Activated CD4-positive, alpha-beta T cell treated with anti-CD3 and anti-CD28 coated beads, Interleukin-2, amount 50 U/mL, for 48 hours (primary cell): Measurements from ENCODE around the gene C1QTNF9B.
"Not testable (repeated sequence)": the region's sequence is repeated elsewhere in the genome, so short reads cannot be mapped to it uniquely, and the experiment has no call there.

ENCODE experiments used
- DNase-seq, 2 experiments: peaks; one replicate each; pipeline ENCODE4 v3.0.0-alpha.2; 2020

The C1QTNF9B gene

DNA sequence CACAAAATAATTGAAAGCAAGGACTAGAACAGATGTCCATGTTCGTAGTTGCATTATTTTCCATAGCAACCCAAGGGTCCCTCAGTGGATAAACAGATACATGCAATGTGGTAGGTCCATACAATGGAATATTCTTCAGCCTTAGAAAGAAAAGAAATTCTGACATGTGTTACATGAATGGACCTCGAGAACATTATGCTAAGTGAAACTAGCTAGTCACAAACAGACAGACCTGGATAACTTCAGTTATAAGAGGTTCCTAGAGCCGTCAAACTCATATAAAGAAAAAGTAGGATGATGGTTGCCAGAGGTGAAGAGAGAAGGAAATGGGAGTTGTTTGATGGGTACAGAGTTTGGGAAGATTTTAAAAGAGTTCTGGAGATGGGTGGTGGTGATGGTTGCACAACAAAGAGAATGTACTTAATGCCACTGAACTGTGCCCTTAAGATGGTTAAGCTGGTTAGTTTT, at the start of gene C1QTNF9B:
Gene C1QTNF9B, minus strand, starts transcription at position 51 of the 468 bp plus-strand sequence.
- not testable (repeated sequence) for DNase-seq

DNA sequence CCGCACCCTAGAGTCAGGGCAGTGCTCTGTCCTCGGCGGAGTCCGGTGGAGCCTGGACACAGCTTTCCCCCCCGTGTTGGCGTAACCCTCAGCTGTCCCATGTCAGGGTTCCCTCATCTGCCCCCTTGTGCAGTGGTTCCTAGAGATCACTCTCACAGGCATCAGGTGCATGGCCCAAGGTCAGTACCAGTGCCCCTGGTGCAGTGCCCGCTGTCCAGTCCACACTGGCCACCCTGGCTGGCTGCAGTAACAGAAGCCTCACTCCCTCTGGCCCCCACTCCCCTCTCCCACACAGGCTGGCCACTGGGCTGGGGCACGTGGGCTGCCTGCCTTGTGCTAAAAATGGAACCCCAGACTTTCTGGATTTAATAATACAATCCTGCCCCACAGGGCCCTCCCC, 49.6 kb upstream of the C1QTNF9B start:
- DNase-seq, result no peak

DNA sequence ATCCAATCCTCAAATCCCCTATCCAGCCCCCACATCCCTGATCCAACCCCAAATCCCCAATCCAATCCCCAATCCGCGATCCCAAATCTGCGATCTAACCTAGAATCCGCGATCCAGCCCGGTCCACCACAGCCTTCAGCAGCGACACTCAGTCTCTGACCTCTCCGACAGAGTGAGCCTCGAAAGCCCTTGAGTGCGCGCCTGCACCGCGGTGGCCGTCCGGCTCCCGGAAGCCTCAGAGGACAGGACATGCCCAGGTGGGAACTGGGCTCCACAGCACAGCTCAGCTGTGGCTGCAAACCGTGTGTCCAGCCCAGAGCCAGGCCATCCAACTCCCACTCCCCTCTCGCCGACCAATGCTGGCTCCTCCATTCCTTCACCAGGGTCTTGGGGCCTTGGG, 48.8 kb upstream of the C1QTNF9B start:
- DNase-seq, result no peak

DNA sequence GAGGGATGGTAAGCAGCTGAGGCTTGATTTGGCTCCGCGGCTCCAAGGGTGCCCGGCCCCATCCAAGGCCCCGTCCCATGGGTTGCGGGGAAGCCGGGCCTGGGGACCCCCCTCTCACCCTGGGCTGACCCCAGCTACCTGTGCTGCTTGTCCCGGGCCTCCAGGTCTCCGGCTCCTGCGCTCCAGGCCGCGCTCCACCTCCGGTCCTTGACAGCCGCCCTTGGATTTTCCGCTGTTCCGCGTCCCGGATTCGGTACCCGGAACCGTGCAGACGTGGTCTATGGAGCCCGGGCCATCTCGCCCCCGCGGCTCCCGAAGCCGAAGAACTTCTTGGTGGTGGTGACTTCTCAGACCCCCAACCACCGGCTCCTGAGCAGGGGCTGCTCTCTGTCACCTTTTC, 48.3 kb upstream of the C1QTNF9B start:
- DNase-seq, result no peak

DNA sequence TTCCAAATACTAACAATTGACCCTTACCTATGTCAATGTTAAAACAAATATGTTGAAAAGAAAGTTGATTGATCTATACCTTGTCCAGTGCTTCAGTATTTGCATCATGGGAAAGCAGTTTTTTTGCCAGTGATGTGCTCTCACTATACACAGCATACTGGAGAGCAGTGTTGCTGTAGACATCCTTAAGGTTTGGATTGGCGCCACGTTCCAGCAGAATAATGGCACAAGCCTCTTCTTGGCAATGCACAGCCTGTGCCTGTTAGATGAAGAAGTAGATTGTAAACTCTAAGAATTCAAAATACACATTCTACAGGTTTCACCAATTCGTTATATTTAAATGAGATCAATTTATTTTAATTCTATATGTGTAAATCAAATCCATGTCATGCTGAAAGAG, 43.9 kb upstream of the C1QTNF9B start:
- no peak for DNase-seq

DNA sequence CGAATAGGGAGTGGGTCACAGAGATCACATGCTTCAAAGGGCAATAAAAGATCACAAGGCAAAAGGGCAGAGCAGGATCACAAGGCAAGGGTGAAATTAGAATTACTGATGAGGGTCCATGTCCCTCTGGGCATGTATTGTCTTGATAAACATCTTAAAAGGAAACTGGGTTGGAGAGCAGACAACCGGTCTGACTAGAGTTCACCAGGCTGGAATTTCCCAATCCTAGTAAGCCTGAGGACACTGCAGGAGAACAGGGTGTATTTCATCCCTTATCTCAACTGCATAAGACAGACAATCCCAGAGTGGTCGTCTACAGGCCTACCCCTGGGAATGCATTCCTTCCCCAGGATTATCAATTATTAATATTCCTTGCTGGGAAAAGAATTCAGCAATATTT, 42.4 kb upstream of the C1QTNF9B start:
- not testable (repeated sequence) for DNase-seq

DNA sequence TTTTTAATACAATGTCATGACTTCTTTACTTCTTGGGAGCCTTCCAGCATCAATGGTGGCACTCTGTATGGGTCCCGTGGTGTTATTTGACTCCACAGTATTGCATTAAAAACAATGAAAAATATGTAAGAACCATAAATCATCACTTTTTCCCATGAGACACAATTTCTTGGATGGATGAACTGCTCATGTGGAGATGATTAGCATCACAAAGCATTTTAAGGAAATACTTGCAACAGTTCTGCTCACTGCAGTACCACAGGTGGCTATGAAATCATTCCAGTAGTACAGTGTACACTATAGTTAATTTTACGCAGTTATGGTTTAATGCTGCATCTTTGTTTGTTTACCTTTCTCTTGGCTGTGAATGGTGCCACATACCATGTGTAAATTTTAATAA, 37.2 kb upstream of the C1QTNF9B start:
- DNase-seq, result no peak

DNA sequence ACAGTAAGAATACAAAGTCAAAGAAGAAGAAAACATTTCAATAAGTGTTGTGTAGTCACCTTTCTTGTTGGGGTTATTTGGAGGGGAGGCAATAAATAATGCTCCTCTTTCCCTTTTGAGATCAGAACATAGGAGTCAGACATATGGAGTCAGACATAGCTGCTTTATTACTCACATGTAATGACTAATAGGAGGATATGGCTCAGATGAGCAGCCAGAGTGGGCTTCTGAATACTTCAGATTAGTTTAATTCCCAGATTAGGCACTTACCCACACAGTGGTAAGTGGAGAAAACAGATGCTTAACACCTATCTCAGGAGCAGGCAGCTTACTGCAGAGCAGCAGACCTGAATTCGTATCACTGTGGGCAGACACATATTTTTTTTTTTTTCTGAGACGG, 31.7 kb upstream of the C1QTNF9B start:
- DNase-seq, result no peak

DNA sequence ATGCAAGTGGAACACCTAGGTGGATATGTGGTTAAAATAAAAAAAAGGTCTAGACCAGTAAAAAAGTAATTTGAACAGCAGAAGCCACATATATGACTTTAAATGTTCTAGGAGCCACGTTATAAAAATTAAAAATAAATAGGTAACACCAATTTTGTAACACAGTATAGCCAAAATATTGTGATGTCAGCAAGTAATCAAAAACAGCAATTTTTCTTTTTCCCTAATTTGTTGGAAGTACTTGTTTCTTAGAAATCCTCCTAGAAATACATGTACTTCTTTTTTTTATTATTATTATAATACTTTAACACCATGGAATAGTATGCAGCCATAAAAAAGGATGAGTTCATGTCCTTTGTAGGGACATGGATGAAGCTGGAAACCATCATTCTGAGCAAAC, 25.7 kb upstream of the C1QTNF9B start:
- no peak for DNase-seq

DNA sequence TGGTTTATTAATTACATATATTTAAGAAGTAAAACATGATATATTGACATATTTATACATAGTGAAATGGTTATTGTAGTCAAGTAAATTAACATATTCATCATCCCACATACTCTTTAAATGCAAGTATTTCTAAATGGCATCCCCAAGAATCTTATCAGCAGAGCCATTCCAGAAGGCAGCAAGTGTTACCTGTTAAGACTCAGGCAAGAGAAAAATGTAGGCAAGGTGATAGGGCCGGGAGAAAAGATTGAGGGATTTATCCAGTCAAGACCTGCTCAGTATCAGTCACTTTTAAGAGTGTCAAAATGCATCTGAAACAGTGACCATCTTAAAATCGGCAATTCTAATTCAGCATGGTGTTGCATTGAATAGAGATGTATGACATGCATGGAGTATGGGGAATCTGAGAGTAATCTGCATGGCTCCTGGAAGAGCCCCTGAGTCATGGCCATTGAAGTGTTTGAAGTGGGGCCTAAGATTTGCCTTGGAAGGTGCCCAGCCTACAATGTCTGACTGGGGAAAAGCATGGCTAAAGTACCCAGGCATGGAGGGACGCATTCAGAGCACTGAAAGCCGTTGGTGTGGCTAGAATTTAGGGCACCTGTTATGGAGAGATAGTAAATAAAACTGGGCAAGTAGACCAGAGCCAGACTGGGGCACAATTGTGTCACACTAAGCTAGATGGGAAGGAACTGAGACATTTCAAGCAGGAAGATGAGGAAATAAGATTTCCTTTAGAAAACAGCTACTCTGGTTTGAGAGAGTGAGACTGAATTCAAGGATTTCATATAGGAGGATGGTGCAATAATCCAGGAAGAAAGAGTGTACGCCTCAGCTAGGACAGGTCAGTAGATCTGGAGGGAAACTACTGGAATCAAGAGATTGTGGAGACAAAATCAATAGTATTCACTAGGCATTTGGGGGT, 25.0 kb upstream of the C1QTNF9B start:
- DNase-seq, result no peak

DNA sequence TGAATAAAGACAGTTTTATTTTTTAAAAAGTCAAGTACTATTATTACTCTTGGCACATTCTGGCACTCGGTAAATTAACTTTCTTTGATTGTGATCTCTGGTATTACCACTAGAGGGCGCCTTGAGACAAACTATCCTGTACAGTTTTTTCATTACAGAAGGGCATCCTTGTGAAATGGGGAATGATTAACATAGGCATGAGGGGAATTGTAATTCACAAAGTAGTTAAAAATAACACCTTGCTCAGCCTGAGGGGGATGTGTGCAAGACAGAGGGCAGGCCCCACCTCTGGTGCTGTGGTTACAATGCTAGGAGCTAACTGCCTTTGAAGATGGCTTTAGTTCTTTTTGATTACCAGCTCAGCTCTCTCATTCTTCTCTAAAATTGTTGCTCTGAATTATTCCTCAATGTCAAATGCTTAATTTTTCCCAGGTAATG, 24.2 kb upstream of the C1QTNF9B start:
- no peak for DNase-seq

DNA sequence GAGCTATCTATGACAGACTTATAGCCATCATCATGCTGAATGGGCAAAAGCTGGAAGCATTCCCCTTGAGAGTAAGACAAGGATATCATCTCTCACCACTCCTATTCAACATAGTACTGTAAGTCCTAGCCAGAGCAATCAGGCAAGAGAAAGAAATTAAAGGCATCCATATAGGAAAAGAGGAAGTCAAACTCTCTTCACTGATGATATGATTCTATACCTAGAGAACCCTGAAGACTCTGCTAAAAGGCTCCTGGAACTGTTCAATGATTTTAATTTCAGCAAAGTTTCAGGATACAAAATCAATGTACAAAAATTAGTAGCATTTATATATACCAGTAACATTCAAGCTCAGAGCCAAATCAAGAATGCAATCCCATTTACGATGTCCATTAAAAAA, 21.7 kb upstream of the C1QTNF9B start:
- no peak for DNase-seq

DNA sequence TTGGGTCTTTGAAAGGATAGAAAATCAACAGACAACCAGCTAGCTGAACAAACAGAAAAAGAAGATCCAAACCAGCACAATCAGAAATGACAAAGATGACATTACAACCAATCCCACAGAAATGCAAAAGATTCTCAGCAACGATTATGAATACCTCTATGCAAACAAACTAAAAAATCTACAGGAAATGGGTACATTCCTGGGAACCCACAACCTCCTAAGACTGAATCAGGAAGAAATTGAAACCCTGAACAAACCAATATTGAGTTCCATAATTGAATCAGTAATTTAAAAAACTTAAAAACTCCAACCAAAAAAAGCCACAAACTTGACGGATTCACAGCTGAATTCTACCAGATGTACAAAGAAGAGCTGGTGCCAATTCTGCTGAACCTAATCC, 20.9 kb upstream of the C1QTNF9B start:
- no peak for DNase-seq

DNA sequence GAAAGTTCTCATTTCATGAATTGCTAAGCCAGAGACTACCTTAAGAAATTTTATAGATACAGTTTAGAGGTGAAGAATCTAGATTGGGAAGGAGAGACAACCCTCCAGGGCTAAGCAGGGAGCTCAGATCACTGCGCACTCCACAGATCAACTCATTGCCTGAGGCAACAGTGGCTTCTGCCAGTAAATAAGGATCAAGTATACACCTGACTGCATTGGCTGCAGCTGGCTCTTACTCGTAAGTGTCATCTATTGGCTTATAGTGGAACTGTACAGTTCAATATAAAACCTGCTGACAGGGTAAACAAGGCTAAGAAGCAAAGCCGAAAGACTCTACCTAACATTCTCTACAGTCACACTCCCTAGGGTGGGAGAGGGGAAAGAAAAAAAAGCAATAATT, 18.0 kb upstream of the C1QTNF9B start:
- no peak for DNase-seq

DNA sequence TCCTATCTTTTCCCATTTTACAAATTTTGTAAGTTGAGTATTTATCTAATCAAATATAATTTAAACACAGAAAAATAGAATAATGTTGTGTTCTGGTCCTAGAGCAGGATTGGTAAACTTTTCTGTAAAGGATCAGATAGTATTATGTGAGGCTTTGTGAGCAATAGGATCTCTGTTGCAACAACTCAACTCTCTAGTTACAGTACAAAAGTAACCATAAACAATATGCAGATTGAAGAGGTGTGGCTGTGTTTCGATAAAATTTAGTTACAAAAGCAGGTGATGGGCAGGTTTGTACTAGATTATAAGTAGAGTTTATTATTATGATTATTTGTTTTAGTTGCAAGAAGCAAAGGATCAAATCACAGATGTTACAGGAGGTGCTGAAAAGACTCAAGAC, 15.2 kb upstream of the C1QTNF9B start:
- DNase-seq, result no peak

DNA sequence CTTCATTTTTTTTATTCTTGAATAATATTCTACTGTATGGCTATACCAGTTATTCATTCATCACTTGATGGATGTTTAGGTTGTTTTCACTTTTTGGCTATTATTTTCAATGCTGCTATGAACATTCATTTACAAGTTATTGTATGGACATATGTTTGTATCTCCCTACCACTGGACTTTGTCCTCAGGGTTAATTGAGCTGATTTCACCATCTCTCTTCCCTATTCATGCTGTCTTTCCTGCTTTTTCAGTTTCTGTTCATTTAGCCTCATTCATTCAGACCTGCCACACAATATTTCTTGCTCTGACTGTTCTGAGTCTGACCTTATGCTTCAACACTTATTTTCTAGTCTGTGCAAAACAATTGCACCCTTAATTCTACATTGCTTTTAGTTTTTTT, 12.3 kb upstream of the C1QTNF9B start:
- DNase-seq, result no peak

DNA sequence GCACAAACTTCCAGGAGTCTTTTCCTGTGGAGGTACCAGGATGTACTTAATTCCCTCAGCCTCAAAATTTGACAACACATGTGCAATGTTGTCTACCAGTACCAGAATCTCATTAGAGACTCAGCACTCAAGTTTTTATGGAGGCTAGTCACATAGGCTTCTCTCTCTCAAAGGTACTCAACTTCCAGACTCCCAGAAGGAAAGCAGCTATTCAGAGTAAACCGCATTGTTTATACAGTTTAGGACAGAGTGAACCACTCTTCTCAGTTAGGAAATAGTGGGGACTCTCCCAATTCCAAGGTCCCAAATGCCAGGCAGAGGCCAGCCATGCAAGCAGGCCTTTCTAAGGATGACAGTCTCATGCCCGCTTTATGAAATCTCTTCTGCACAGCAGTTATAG, 8.5 kb upstream of the C1QTNF9B start:
- no peak for DNase-seq

DNA sequence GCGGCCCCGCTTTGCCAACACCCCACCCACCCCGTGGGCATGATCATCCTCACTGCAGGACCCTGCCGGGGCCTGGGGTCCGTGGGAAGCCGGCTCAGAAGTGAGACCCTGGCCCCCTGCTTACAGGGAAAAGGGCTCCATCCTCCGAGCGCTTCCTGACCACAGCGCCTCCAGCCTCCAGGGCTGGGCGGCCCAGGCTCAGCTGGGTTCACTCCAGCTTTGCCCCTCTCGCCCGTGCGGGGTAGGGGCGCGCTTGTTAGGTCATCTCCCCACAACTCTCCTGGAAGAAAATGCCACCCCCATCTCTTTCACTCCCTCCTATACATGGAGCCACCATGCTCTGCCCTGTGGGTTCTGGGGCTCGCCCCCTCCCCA, 6.6 kb upstream of the C1QTNF9B start:
- no peak for DNase-seq

DNA sequence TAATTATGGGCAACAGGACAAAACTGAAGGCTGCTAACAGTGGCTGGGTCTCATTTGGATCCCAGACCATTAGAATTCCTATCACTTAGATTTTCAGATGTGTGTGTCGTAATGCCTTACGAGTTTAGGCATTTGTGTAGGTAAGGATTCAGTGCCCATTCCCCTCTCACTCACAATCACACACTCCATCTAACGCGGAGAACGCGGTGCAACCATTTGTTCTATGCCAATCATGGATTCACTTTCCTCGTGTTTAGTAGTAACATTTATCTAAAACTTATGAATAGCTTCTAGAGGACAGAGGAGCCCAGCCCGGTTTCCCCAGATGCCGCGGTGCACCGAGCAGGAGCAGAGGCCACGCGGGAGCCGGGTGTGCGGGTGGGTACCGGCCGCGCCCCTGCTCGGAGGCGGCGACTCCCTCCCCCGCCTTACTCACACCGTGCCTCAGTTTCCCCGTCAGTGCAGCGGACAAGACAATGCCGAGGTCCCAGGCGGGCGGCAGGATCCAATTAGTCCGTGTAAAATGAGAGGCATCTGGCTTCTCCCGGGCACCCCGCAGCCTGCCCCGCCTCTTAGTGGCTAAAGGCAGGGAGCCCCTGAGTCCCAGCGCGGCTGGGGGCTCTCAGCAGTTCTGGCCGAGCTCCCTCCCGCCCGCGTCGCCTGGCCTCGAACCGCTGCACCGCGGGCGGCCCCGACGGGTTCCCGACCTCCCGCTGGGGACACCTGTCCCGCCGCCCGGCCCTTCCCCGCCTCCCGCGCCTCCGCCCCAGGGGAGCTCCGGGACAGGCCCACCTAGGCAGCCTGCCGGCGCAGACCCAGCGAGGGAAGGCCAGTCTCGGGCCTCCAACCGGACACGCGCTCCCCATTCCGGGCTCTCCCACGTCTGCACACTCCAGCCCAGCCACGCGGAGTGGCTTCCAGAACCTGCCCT, 5.9 kb upstream of the C1QTNF9B start:
- no peak for DNase-seq

DNA sequence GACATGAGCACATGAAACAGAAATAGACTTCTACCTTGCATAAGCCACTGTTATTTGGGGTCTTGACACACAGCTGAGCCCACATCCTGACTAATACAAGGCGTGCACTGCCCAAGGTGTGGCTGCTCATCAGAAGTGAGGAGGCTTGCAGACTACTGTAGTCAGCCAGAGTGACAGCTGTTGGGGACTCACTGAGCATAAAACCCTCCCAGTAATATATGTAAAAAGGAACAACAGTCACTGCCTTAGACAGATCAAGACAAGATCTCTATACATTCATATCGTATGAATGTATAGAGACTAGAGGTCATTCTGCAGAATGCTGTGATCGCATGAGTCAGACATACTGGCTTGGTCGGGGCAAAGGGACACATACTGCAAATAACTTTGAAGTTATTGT, 4.1 kb upstream of the C1QTNF9B start:
- no peak for DNase-seq

DNA sequence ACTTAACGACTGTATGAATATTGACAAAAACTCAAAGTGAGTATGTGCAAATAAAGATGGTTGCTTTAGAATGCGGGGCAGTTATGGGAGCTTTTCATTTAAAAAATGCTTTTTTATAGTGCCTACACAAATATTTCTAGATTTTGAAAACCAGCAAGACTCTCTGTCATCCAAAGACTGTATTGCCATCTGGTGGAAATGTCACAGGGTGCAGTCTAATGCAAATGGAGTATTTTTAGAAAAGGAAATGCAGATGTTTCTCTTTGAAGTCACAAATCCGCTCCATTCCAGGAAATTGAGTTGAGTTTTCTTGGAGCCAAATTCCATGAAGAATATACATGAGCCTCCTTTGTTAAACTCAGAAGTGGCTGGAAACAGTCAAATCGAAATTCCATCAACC, 2.3 kb upstream of the C1QTNF9B start:
- DNase-seq, result peak; percentile 24 to 53

DNA sequence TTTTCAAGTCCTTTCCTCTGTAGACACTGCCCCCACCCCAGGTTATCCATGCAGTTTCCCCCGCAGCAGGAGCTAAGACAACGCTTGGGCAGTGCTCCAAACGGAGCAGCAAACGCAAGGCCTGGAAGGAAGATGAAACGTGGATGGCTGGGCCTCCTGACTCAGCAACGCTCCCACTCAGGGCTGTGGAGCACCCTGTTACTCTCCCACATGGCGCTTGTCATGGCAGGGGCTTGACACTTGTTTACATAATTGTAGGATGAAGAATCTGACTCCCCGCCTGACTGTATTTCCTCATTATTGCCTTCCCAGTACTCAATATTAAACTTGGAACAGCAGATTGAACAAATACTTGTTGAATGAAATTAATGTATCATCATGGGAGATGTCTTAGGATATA, 799 bp upstream of the C1QTNF9B start:
- no peak for DNase-seq

DNA sequence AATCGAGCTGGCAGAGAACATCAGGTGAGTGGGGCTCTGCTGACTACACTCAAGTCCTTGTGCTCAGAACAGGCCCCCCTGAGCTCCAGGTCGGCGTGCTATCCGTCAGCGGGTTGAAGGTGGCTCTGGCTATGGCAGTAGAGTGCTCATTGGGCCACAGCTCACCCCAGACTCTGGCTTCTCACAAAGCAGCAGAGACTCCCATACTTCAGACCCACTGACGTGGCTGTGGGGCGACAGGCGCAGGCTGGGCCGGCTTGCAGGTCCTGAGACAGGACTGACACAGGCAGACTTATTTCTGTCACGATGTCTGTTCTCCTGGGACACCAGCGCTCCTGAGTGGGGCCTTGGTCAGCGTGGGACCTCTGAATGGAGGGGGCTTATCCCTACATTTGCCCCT, 2.6 kb downstream of the C1QTNF9B start:
- not testable (repeated sequence) for DNase-seq

DNA sequence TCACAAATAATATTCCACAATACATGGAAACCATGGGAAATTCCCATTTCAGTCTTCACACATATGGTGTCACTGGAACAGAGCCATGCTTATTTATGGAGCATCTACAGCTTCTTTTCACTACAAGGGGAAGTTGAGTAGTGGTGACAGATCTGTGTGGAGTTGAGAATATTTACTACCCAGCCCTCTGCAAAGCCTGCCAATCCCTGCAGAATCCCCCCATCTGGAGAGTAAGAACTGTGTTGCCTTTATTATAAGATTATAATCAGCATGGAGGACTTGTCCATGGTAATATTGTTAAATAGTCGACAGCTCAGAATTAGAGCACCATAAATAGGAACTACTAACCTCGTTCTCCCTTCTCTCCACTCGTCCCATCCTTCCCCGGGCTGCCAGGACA, 3.5 kb downstream of the C1QTNF9B start:
- DNase-seq, result not testable (repeated sequence)
